T47D (cell line): ENCODE measurements around the gene BMP4.

Experiments
- DNase-seq, 2 experiments: peaks; one replicate each; pipeline versions ENCODE4 v3.0.0 to v3.0.0-alpha.2; 2011 to 2012; ENCODE audit warnings: low read depth in 1 of 2, low spot score in 1 of 2
- JUND ChIP-seq: IDR thresholded peaks from 2 replicates; pipeline ENCODE4 v1.6.1; 2012; ENCODE audit warnings: low read depth
- in situ Hi-C: cut with HindIII; loops from 2 replicates; pipeline ENCODE4 v1.10.0; 2016; ENCODE audit warnings: low sequenced_read_pairs, low pct_unique_long_range_greater_than_20kb

BMP4 gene

DNA sequence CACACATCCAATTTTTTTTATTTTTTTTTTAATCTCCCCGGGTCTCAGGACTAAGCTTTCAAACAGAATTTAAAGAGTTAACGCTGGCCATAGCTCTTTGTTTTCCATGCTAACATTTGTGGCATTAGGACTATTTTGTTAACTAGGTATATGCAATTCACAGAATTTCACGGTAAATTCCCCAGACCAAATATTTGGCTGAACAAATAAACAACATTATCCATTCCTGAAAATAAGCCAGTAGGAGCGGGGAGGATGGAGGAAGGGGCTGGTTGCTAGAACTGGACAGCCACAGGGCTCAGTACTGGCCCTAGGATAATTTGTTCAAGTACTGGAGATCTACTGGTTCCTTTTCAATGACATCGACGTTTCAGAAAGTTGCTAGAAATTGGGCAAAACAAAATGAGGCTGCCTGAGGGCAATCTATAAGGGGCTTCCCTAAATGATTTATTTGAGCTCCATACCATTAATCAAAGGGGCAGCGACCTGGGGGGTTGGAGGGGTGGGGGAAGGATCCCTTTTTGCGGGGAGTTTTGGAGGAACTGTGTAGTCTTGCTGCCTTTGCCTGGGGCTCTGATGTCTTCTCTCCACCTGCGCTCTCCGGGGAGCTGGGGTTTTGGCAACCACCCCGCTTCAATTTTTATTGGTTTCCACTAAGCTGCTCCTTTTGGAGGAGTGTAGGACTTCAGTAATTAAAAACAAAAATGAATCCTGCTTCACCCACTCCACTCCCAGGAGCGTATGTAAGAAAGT, 9.0 kb downstream of the BMP4 start:
- TF ChIP-seq JUND = no peak
- in situ Hi-C loops = no loop called here
- DNase-seq = peak in 1 of 2 experiments; percentile 49

DNA sequence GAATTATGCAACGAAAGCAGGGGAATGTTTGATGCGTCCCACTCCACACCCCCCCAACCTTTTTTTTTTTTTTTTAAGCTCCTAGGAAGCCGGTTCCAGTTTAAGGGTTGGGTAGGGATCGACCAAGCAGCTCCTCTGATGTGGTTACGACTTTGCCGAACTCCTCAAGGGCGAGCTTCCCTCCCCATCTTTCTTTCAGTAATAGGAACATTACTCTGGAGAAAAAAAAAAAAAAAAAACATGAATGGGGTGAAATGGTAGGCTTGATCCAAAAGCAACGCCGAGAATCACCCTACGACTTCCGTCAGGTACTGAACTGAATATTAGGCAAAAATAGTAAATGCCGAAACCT, 9.6 kb downstream of the BMP4 start:
- TF ChIP-seq JUND = no peak
- no peak for DNase-seq
- in situ Hi-C loops = no loop called here

DNA sequence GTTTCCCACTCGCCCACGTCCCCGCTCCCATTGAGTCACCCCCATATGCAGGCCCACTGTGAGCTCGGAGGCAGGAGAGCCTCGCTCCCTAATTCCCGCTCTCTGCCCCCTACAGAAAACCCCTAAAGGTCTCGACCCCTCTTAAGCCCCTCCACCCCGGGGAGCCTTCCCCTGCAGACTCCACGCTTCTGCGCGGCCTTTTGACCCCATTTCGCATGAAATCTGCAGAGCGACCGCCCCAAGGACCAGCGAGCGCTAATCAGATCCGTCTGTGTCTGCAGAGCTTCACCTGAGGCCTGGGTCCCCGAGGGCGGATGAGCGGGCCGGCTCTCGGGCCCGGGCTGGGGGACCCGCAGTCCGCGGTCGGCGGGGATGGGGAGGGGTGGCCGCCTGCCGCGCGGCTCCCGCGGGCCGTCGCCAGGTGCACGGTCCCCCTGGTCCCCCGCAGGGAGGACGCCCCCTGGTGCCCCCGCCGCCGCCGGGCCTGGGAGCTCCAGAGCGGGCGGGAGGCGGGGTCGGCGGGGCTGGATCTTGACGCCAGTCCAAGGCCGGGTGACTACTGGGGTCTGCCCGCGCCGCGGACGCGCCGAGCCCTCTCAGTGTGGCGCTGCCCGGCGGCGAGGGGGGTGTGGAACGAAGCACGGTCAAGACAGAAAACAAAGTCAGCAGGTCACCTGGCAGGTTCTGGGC, 10.1 kb downstream of the BMP4 start:
- in situ Hi-C loops = no loop called here
- TF ChIP-seq JUND = no peak
- peak in 1 of 2 experiments; percentile 79 for DNase-seq

DNA sequence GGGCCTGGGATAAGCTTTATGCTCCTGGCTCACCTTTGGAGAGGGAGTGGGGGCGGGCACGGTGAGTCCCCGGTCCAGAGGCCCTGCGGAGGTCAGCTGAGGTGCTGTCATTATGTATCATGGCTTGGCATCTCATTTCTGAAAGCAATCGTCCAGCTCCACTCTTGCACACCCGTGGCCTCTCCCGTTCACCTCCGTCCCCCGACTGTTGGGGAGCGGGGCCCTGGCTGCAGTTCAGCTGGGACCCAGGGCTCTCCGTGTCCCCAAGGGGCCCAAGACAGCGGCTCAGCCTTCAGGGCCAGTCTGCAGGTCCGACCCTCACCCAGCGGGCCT, 10.6 kb downstream of the BMP4 start:
- no peak for TF ChIP-seq JUND
- DNase-seq = peak in 1 of 2 experiments; percentile 39
- in situ Hi-C loops = no loop called here

DNA sequence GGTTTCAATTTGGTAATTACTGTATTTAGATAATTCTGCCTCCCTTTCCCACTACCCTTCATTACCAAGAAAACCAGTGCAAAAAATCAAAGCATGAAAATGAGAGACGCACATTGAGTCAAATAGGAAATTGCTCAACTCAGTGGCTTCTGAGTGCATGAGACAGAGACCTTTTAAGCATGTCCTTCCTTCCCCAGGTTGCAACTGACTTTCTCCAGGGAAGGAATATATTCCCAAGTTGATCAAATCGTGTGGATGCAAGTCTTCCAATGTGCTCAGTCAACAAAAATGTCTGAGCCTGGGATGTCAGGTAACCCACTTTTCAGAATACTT, 12.9 kb downstream of the BMP4 start:
- peak in 1 of 2 experiments; percentile 35 for DNase-seq
- TF ChIP-seq JUND = no peak
- in situ Hi-C loops = no loop called here

DNA sequence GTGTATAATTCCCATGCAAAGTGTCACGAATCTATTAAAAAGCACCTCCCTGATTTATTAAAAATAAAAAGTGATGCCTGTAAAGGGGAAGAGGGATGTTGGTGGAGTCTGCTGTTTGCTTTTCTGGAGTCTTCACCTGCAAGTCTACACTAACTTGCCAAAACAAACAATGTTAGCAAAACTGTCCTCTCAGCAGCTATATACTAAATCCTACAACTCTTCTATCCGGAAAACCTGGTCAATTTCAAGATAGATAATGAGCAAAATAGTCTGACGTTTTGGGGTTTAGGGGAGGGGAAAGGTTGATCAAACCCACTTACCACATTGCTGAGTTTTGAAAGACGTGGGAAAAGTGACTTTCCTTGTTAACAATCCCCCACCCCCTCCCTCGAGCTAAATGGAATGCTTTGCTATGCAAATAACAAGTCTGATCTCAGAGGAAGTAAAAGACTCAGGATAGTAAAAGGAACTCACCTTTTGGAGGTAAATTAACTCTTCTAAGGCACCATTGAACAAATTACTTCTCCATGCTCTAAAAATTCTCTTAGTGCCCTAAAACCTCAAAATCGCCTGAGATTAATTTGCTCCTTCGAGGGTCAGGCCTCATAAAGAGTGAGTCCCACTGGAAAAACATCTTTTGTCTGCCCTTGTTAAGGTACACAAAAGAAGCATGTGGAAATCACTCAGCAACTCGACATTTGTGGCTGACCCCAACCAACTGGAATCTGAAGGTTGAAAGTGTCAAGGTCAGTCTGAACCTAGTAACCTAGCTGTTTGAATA, 13.5 kb downstream of the BMP4 start:
- in situ Hi-C loops = no loop called here
- no peak for TF ChIP-seq JUND
- DNase-seq = peak in 1 of 2 experiments; percentile 90

DNA sequence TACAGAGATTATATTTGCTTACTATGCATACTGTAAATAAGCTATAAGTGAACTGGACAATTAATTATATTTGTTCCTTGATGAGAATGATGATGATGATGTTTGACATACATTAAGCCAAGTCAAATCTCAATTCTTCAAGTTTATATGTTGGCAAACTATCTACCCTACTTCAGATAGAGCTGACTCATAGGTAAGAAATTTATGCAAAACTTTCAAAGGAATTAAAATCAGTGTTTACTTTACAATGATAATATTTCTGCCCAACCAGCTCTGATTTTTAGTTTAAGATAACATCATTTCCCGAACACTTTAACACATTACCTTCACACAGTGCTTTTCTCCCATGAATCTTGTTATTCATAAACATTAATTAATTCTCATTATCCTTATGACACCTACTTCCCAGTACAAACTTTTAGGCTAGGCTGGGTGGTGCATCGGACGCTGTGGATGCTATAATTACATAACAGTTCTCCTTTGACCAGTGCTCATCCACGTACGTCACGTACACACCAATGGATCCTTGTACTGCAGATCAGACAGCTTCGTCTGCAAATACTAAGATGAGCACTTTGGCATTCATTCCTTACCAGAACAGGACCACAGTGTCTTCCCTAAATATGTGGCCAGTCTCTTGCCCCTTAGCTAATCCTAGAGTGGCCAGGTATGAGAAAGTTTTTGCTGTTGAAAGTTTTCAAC, 18.3 kb downstream of the BMP4 start:
- TF ChIP-seq JUND = peak; percentile 93
- peak in 1 of 2 experiments; percentile 60 for DNase-seq
- in situ Hi-C loops = no loop called here

DNA sequence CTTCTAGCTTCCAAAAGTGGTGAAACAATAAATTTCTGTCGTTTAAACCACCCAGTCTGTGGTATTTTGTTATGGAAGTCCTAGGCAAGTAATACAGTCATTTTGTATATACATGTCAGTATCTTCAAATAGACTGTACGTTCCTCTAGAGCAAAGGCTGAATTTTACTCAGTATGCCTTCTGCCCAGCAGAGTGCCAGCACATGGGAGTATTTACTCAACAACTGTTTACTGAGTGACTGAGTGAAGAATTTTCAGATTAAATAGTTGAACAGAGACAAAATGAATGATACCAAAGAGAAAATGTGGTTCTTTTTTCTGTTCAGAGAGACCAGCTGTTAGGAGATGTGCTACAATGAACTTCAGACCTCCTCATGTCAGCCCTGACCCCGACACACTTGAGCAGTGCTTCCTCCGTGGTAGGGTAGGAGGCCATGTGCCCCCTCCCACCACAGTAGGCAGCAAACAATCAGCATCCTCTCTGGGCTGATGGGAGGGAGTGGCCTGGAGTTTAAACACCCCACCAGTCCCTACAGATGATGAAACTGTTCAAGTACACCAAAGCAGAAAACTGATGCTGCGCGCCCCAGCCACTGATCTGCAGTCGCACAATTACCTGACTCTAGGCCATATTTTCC, 21.7 kb downstream of the BMP4 start:
- DNase-seq = peak in 1 of 2 experiments; percentile 25
- no peak for TF ChIP-seq JUND
- in situ Hi-C loops = no loop called here

DNA sequence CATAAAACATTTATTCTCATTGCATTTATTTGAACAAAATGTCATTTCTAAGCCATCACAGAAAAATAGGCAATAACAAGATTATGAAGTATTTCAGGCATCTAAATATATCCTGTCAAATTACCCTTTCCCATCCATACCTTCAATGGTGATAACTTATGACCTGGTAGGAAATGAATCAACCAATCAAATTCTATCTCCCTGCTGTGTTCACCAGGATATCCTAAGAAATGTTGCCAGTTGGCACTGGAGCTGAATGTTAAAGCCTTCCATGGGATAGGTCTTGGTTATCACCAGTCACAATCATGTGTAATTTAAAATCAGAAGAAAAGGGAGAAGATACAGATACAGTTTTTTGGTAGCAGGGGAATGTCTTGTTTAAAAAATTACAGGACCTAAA, 23.7 kb downstream of the BMP4 start:
- in situ Hi-C loops = no loop called here
- no peak for DNase-seq
- no peak for TF ChIP-seq JUND

DNA sequence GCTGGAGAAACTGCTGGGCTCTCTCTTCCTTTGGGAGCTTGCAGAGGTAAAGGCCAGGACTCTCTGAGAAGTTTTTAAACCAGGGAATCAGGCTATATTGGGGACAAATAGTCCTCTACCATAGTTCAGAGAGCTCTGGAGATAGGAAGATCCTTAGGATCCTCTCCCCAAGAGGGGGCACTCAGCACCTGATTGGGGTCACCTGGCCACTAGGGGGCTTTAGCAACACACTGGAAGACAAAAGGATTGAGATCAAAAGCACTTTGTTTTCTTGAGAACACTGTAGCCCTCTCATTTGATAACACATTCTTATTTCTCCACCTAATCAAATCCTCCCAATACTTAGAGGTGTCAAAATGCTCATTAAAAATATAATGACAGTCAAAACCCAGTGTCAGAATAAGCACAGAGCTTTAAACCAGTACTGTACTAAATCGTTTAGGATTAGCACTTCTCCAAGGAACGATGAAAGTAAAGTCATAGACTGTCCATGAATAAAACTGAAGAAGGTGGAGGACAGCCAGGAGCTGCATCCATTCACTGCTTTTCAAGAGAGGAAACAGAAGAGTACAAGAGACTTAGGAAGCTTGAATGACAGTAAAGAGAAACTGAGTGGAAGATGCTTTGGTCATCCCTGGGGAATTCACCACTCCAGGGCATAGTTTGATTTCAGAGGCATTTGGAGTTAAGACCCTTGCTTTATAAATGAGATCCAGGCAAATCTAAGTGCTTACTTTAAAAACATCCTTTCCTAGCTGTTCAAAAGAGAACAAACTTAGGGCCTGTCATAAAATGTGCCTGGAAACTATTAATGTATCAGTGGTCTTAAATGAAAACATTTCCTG, 26.5 kb downstream of the BMP4 start:
- in situ Hi-C loops = no loop called here
- no peak for TF ChIP-seq JUND
- DNase-seq = peak in 1 of 2 experiments; percentile 76

DNA sequence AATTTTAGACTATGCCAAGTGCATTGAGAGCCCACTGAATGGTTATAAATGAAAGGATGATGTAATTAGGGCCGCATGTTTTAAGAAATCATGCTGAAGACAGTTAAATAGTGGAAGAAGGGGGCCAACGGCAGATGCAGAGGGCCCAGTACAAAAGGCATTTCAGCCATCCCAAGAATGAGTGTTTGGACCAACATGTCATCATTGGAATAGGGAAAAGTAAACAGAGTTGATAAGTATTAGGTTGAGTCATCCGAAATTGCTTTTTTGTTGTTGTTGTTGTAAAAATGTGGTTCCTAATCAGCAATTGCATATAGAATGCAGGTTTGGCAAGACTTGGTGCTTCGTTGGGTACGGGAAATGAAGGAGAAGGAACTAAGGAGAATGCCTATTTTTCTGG, 29.5 kb downstream of the BMP4 start:
- no peak for TF ChIP-seq JUND
- no peak for DNase-seq
- in situ Hi-C loops = no loop called here

DNA sequence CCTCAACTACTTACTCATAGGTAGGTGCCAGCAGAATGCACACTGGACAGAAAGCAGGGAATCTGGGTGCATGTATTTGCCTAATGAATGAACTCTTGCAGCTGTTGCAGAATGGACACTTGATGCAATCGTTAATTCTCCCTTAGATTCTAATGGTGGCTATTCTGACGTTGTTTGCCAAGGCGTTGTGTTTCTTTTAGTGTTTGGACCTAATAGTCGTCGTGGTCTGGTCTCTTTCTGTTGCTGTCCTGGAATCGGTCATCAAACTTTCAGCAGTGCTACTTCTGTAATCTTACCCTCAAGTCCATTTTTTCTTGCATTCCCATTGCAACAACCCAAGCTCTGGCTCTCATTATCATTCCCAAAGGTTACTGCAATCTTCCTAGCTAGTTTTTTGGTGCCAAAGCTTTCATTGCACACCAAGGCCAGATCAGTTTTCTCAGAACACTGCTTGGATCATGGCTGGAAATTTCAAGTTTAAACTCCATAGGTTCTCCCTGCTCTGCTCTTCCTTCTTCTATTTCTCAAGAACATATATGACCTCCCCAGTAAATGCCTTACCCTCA, 31.3 kb downstream of the BMP4 start:
- TF ChIP-seq JUND = no peak

More for the DNA sequence above, 31.3 kb downstream of the BMP4 start:
- in situ Hi-C loops = no loop called here
- no peak for DNase-seq
